HL-60 (cell line): ENCODE results near the gene INVS.

ENCODE experiments used
- DNase-seq, 2 experiments: peaks; one replicate each; pipeline ENCODE4 v3.0.0-alpha.2; 2010 to 2020; ENCODE audit warnings: low read depth in 1 of 2, low spot score in 1 of 2
- H3K27ac ChIP-seq: fragments of 250-450 bp; sonication (Bioruptor Pico); replicated peaks from 2 replicates; pipeline ENCODE4 v1.5.1; 2020; ENCODE audit warnings: mild to moderate bottlenecking, moderate library complexity
- H3K27me3 ChIP-seq: fragments of 250-450 bp; sonication (Bioruptor Pico); 2 replicates; pipeline ENCODE4 v1.5.1; 2021; ENCODE audit warnings: mild to moderate bottlenecking, moderate library complexity; ENCODE audit not compliant: insufficient read depth, poor library complexity, severe bottlenecking
- H3K4me3 ChIP-seq: replicated peaks from 2 replicates; pipeline ENCODE4 v1.5.1; 2011; ENCODE audit warnings: mild to moderate bottlenecking, control low read depth, low read length; ENCODE audit not compliant: insufficient read depth
- GABPA ChIP-seq: IDR thresholded peaks from 2 replicates; pipeline ENCODE4 v1.6.1; 2012; ENCODE audit warnings: low read depth
- POLR2AphosphoS5 ChIP-seq: IDR thresholded peaks from 2 replicates; pipeline ENCODE4 v1.6.1; 2012; ENCODE audit warnings: low read depth
- SPI1 ChIP-seq: IDR thresholded peaks from 2 replicates; pipeline ENCODE4 v1.6.1; 2012; ENCODE audit warnings: low read depth, mild to moderate bottlenecking, borderline replicate concordance
- TF ChIP-seq, protein P1 (sequence below): IDR thresholded peaks from one replicate; pipeline ENCODE4 v1.5.1; 2011; ENCODE audit warnings: low read length, control low read depth, inconsistent platforms; ENCODE audit not compliant: insufficient read depth
- TF ChIP-seq, protein P2 (sequence below): IDR thresholded peaks from 2 replicates; pipeline ENCODE4 v1.6.1; 2012; ENCODE audit warnings: low read depth; ENCODE audit not compliant: insufficient replicate concordance

The INVS gene

DNA sequence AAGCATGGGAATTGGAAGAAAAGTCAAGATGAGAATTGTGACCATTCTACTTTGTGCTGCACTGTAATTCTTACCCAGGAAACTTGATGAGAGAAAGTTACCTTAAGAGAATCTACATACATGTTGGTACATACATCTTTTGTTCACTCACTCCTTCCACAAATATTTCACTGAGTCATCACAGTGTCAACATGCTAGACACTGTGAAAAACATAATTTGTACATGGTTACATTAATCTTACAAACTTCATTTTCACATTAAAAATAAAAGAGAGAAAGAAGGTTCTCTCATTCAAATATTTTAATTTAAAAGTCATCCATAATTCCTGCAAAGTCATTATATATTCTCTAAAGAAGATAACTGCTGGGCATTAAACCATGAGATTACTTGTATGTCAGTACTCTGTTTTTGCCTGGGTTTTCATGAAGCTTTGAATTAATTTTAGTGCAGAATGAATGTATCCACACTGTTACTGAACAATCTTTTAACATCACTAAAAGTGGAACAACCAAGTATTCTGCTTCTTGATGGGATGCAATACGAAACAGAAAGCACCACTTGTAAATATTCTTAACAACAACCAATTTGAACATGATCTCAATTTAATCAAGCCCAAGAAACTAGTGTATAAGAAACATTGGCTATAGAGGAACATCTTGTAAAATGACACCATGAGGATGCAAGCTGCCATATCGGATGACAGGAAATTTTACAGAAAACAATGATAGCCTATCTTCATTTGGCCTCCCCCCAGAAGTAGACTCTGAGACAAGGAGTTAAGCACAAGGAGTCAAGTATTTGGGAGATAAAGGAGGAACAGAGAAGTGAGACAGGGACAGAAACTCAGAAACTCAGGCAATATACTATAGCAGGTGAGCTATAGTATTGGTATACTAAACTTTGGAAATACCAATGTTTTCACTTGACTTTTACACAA, 28.7 kb upstream of the INVS start:
- H3K4me3 ChIP-seq: no peak overlapping the region
- DNase-seq: no peak
- H3K27me3 ChIP-seq: no peaks in the 10 kb centered on the region
- TF ChIP-seq POLR2AphosphoS5: no peak
- TF ChIP-seq SPI1: no peak
- no peak for TF ChIP-seq GABPA
- TF ChIP-seq, protein P1, sequence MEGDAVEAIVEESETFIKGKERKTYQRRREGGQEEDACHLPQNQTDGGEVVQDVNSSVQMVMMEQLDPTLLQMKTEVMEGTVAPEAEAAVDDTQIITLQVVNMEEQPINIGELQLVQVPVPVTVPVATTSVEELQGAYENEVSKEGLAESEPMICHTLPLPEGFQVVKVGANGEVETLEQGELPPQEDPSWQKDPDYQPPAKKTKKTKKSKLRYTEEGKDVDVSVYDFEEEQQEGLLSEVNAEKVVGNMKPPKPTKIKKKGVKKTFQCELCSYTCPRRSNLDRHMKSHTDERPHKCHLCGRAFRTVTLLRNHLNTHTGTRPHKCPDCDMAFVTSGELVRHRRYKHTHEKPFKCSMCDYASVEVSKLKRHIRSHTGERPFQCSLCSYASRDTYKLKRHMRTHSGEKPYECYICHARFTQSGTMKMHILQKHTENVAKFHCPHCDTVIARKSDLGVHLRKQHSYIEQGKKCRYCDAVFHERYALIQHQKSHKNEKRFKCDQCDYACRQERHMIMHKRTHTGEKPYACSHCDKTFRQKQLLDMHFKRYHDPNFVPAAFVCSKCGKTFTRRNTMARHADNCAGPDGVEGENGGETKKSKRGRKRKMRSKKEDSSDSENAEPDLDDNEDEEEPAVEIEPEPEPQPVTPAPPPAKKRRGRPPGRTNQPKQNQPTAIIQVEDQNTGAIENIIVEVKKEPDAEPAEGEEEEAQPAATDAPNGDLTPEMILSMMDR: no peak
- TF ChIP-seq, protein P2, sequence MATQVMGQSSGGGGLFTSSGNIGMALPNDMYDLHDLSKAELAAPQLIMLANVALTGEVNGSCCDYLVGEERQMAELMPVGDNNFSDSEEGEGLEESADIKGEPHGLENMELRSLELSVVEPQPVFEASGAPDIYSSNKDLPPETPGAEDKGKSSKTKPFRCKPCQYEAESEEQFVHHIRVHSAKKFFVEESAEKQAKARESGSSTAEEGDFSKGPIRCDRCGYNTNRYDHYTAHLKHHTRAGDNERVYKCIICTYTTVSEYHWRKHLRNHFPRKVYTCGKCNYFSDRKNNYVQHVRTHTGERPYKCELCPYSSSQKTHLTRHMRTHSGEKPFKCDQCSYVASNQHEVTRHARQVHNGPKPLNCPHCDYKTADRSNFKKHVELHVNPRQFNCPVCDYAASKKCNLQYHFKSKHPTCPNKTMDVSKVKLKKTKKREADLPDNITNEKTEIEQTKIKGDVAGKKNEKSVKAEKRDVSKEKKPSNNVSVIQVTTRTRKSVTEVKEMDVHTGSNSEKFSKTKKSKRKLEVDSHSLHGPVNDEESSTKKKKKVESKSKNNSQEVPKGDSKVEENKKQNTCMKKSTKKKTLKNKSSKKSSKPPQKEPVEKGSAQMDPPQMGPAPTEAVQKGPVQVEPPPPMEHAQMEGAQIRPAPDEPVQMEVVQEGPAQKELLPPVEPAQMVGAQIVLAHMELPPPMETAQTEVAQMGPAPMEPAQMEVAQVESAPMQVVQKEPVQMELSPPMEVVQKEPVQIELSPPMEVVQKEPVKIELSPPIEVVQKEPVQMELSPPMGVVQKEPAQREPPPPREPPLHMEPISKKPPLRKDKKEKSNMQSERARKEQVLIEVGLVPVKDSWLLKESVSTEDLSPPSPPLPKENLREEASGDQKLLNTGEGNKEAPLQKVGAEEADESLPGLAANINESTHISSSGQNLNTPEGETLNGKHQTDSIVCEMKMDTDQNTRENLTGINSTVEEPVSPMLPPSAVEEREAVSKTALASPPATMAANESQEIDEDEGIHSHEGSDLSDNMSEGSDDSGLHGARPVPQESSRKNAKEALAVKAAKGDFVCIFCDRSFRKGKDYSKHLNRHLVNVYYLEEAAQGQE: no peak
- no peak overlapping the region for H3K27ac ChIP-seq

DNA sequence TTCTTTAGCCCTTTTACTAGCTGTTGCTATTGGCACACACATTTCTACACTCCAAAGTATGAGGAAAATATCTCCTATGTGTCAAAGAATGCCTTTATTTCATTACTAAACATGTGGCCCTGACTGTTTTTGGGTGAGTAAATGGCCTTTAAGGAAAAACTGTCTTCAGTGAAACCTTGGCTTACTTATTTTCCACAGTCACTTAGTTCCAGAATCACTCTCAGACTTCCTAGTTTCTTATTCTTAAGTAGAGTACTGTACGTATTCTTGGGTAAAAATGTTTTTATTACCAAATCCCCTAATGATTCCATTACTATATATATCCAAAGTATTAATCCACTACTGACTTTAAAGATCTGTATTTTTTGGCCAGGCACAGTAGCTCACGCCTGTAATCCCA, 27.8 kb upstream of the INVS start:
- DNase-seq: no peak
- Histone ChIP-seq H3K27ac (no peak overlapping the region), H3K27me3 (no peaks in the 10 kb centered on the region), H3K4me3 (no peak overlapping the region)
- TF ChIP-seq, protein P2: no peak
- no peak for TF ChIP-seq GABPA

DNA sequence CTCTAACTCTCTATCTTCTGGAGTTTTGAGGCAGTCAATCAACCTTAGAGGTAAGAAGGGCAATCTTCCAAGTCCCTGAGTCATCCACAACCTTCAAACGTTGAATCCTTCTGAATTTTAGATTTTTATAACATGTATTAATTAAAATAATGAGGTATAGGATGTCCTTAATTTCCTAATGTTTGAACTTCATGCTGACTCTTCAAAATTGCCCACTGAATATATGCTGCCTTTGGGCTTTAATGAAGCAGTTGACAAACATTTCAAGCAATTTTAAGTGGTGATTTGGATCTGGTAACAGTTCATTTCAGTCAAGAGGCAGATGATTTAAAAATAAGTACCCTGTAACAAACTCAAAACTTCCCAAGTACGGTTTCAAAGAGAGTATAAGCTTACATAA, 26.2 kb upstream of the INVS start:
- TF ChIP-seq, protein P1: no peak
- TF ChIP-seq GABPA (no peak), POLR2AphosphoS5 (no peak), SPI1 (no peak)
- TF ChIP-seq, protein P2: no peak
- no peak overlapping the region for H3K4me3 ChIP-seq
- H3K27me3 ChIP-seq: no peaks in the 10 kb centered on the region
- no peak for DNase-seq
- no peak overlapping the region for H3K27ac ChIP-seq
